ENCODE measurements around the gene ACSF3. TPM values are rescaled to one million over a fixed set of nuclear protein-coding genes. Genes with fewer than 3 reads are reported as not detected.

The ACSF3 gene
- total RNA-seq, 6 donors from 2014 or later, result 30.2 to 97.4 (median 35.3) TPM

DNA sequence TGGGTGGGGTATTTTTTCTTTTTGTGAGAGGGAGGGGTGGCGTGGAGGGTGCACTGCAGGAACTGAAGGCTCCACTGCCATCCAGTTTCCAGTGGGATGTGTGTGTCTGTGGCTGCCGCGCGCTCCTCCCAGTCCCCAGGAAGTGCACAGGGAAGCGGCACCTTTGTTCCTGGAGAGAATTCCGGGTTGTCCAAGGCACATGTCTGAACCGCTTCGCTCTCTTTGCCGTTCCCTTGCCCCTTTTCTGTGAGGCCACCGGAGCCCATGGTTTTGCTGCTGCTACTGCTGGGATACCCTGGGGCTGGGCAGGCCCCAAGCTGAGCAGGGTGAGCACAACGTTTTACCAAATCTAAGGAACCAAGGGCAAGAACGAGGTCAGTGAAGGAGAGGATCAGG, 19.5 kb downstream of the ACSF3 start:
- H3K4me3 ChIP-seq, result no peak overlapping the region
- peaks cover 3 to 15% (median 8%) of the 10 kb centered on the region in 4 donors for H3K4me1 ChIP-seq
- H3K9me3 ChIP-seq, result no peaks in the 10 kb centered on the region
- peaks cover 4 to 78% (median 54%) of the 10 kb centered on the region in 4 donors for H3K36me3 ChIP-seq
- WGBS, 2 donors, result 94 to 96% methylated on average over 11 of the region's 12 CpGs
- no peaks in the 10 kb centered on the region for H3K27me3 ChIP-seq
- H3K27ac ChIP-seq, result no peak overlapping the region
- peak in 1 of 2 donors; percentile 25 for DNase-seq
- no peak for ATAC-seq (ENCODE audit: low FRiP score in 2 of 2)
- no peak for TF ChIP-seq EP300 (IDR thresholded peaks at IDR 0.05)
- no peak for TF ChIP-seq POLR2A (IDR thresholded peaks at IDR 0.05)
- TF ChIP-seq, protein P1, sequence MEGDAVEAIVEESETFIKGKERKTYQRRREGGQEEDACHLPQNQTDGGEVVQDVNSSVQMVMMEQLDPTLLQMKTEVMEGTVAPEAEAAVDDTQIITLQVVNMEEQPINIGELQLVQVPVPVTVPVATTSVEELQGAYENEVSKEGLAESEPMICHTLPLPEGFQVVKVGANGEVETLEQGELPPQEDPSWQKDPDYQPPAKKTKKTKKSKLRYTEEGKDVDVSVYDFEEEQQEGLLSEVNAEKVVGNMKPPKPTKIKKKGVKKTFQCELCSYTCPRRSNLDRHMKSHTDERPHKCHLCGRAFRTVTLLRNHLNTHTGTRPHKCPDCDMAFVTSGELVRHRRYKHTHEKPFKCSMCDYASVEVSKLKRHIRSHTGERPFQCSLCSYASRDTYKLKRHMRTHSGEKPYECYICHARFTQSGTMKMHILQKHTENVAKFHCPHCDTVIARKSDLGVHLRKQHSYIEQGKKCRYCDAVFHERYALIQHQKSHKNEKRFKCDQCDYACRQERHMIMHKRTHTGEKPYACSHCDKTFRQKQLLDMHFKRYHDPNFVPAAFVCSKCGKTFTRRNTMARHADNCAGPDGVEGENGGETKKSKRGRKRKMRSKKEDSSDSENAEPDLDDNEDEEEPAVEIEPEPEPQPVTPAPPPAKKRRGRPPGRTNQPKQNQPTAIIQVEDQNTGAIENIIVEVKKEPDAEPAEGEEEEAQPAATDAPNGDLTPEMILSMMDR (IDR thresholded peaks at IDR 0.05), result no peak
- no peak for TF ChIP-seq POLR2AphosphoS5 (IDR thresholded peaks at IDR 0.05)

DNA sequence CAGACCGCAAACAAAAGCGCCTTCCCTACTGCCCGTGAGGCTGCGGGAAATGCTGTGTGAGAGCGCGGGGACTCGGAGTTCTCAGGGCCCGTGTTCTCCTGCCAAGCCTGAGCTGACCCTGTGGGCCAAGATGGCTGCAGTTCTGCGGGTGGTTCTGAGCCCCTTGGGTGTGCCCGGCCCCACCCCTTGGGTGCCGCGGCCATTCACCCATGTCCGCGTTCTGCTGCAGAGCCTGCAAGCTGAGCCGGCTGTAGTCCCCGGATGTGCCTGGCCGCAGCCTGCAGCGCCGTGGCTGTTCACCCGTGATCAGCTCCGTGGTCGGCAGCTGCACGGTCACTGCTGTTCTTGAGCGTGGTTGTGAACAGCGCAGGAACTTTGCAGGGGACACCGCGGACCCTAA, 20.0 kb downstream of the ACSF3 start:
- H3K4me1 ChIP-seq, result peaks cover 3 to 15% (median 8%) of the 10 kb centered on the region in 4 donors
- ATAC-seq (ENCODE audit: low FRiP score in 2 of 2), result no peak
- peaks cover 4 to 78% (median 57%) of the 10 kb centered on the region in 4 donors for H3K36me3 ChIP-seq
- H3K4me3 ChIP-seq, result no peak overlapping the region
- 92 to 97% methylated on average over 25 to 27 of the region's 27 CpGs for WGBS, 2 donors
- TF ChIP-seq POLR2A (IDR thresholded peaks at IDR 0.05) (no peak), EP300 (IDR thresholded peaks at IDR 0.05) (no peak), POLR2AphosphoS5 (IDR thresholded peaks at IDR 0.05) (no peak)
- TF ChIP-seq, protein P1 (IDR thresholded peaks at IDR 0.05), result no peak
- DNase-seq, result peak in 1 of 2 donors; percentile 75
- H3K27ac ChIP-seq, result no peak overlapping the region
- no peaks in the 10 kb centered on the region for H3K27me3 ChIP-seq
- no peaks in the 10 kb centered on the region for H3K9me3 ChIP-seq

DNA sequence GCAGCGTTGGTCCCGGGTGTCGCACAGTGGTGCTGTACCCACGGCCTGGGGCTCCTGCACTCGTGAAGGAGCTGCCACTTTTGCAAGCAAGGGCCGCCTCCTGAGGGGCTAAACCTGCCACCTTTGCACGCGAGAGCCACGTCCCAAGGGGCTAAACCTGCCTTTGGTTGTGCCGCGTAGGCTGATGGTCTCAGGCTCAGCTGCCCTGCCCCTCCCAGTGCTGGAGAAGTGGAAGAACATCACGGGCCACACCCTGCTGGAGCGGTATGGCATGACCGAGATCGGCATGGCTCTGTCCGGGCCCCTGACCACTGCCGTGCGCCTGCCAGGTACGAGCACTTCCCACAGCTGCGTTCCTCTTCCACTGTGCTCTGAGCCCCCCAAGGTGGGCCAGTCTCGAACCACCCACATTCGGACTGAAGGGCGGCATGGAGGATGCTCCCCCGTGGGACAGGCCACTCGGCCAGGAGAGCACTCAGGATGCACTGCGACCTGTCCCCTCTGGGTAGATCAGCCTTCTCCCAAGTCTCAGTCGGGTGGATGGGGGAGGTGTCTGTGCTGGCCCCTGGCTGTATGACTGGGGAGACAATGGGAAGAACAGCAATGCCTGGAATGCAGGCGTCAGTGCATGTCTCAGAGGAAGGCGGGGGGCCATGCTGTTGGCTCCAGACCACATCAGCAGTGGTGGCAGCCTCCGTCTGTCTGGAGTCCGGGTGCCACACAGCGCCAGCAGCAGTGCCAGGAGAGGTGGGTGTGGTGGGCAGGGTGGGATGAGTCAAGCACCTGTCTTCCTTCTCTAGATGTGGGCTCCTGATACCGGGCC, 20.7 kb downstream of the ACSF3 start:
- 85 to 94% methylated on average over 14 to 32 of the region's 33 CpGs for WGBS, 2 donors
- Histone ChIP-seq H3K27me3 (no peaks in the 10 kb centered on the region), H3K9me3 (no peaks in the 10 kb centered on the region), H3K27ac (peak overlapping the region; percentile 56 to 74 (median 66)), H3K36me3 (peaks cover 4 to 82% (median 60%) of the 10 kb centered on the region in 4 donors), H3K4me1 (peaks cover 3 to 15% (median 8%) of the 10 kb centered on the region in 4 donors), H3K4me3 (peak overlapping the region in 1 of 4 donors; percentile 32)
- DNase-seq (peak in 1 of 2 donors; percentile 49), ATAC-seq (ENCODE audit: low FRiP score in 2 of 2) (no peak)
- TF ChIP-seq, protein P1 (IDR thresholded peaks at IDR 0.05), result no peak
- TF ChIP-seq POLR2AphosphoS5 (IDR thresholded peaks at IDR 0.05) (no peak), POLR2A (IDR thresholded peaks at IDR 0.05) (no peak), EP300 (IDR thresholded peaks at IDR 0.05) (no peak)

- Histone ChIP-seq H3K27me3 (no peaks in the 10 kb centered on the region), H3K27ac (peak overlapping the region; percentile 56 to 74 (median 66)), H3K4me3 (peak overlapping the region in 2 of 4 donors; percentile 15 to 32), H3K9me3 (no peaks in the 10 kb centered on the region), H3K4me1 (peaks cover 3 to 15% (median 8%) of the 10 kb centered on the region in 4 donors), H3K36me3 (peaks cover 4 to 90% (median 70%) of the 10 kb centered on the region in 4 donors)
- WGBS, 2 donors, result 65 to 74% methylated on average over 24 to 25 of the region's 25 CpGs
- TF ChIP-seq POLR2A (IDR thresholded peaks at IDR 0.05), result peak in 1 of 4 donors; percentile 49
- TF ChIP-seq POLR2AphosphoS5 (IDR thresholded peaks at IDR 0.05), result peak; percentile 65 to 73
- TF ChIP-seq EP300 (IDR thresholded peaks at IDR 0.05), result peak in 1 of 4 donors; percentile 19
- TF ChIP-seq, protein P1 (IDR thresholded peaks at IDR 0.05), result no peak
- peak; percentile 76 to 87 for ATAC-seq (ENCODE audit: low FRiP score in 2 of 2)
- DNase-seq, result peak; percentile 90 to 91
These were observed 21.7 kb downstream of the ACSF3 start for GRCh38 chr16:89115216-89115861.

Data from upper lobe of left lung (tissue), 6 donors.